Bone marrow (tissue), 2 donors: Measurements from ENCODE around the gene BANK1.
"Not testable (repeated sequence)": the region's sequence is repeated elsewhere in the genome, so short reads cannot be mapped to it uniquely, and the experiment has no call there.

Source experiments
- DNase-seq, 2 donors: peaks; one replicate each; lab custom pipeline; 2025; lab: John Stamatoyannopoulos, UW

The BANK1 gene

GRCh38 chr4:101905527-101905926 lies 115.0 kb downstream of the BANK1 start:
- DNase-seq, result not testable (repeated sequence)

GRCh38 chr4:101910786-101911373 lies 120.3 kb downstream of the BANK1 start:
- DNase-seq, result no peak

GRCh38 chr4:101911616-101912015 lies 121.1 kb downstream of the BANK1 start:
- no peak for DNase-seq

GRCh38 chr4:101914761-101915160 lies 124.2 kb downstream of the BANK1 start:
- no peak for DNase-seq

GRCh38 chr4:101919373-101919977 lies 128.9 kb downstream of the BANK1 start:
- no peak for DNase-seq

GRCh38 chr4:101921370-101921769 lies 130.8 kb downstream of the BANK1 start:
- DNase-seq, result no peak

- no peak for DNase-seq
Measured at GRCh38 chr4:101931619-101932018, 141.1 kb downstream of the BANK1 start.

- DNase-seq, result no peak
Measured at GRCh38 chr4:101933855-101934254, 143.3 kb downstream of the BANK1 start.

- DNase-seq, result no peak
Measured at GRCh38 chr4:101938836-101939235, 148.3 kb downstream of the BANK1 start.

GRCh38 chr4:101941816-101942358 lies 151.4 kb downstream of the BANK1 start:
- DNase-seq, result no peak

GRCh38 chr4:101942891-101943290 lies 152.4 kb downstream of the BANK1 start:
- DNase-seq, result no peak

- DNase-seq, result no peak
Measured at GRCh38 chr4:101944649-101945048, 154.1 kb downstream of the BANK1 start.

- no peak for DNase-seq
Measured at GRCh38 chr4:101948055-101948454, 157.5 kb downstream of the BANK1 start.

- no peak for DNase-seq
Measured at GRCh38 chr4:101948951-101949350, 158.4 kb downstream of the BANK1 start.

GRCh38 chr4:101950258-101950979 lies 159.9 kb downstream of the BANK1 start:
- DNase-seq, result no peak

GRCh38 chr4:101952985-101953384 lies 162.5 kb downstream of the BANK1 start:
- no peak for DNase-seq

- DNase-seq, result no peak
Measured at GRCh38 chr4:101953949-101954348, 163.4 kb downstream of the BANK1 start.

- DNase-seq, result no peak
Measured at GRCh38 chr4:101954351-101954750, 163.8 kb downstream of the BANK1 start.

GRCh38 chr4:101954975-101955678 lies 164.6 kb downstream of the BANK1 start:
- DNase-seq, result no peak

- DNase-seq, result no peak
Measured at GRCh38 chr4:101956068-101956825, 165.7 kb downstream of the BANK1 start.

GRCh38 chr4:101958547-101958946 lies 168.0 kb downstream of the BANK1 start:
- no peak for DNase-seq

GRCh38 chr4:101960431-101960830 lies 169.9 kb downstream of the BANK1 start:
- no peak for DNase-seq
